Measurements from ENCODE around the gene TRDN. TPM values are rescaled to one million over a fixed set of nuclear protein-coding genes. Genes with fewer than 3 reads are reported as not detected.

The TRDN gene
- polyA plus RNA-seq, 1 donor from 2014 or later = not detected

GRCh38 chr6:123592426-123592825, 44.3 kb downstream of the TRDN start:
- Histone ChIP-seq H3K9ac (ENCODE audit: low read length) (no peak overlapping the region), H4K20me1 (ENCODE audit: insufficient read depth) (no peaks in the 10 kb centered on the region), H3K27ac (ENCODE audit: low read length) (peak overlapping the region; percentile 51), H3K36me3 (ENCODE audit: insufficient read depth, low read length) (no peaks in the 10 kb centered on the region), H3K9me2 (ENCODE audit: insufficient read depth, low read length) (no peaks in the 10 kb centered on the region), H3K9me3 (ENCODE audit: low read length) (no peaks in the 10 kb centered on the region), H3K4me3 (ENCODE audit: low read length) (peak overlapping the region; percentile 9), H2AFZ (ENCODE audit: low read depth, low read length) (no peak overlapping the region), H3K79me2 (replicated peaks; ENCODE audit: insufficient read depth, low read length) (no peaks in the 10 kb centered on the region), H3F3A (ENCODE audit: insufficient read depth, low read length, poor library complexity, severe bottlenecking) (no peaks in the 10 kb centered on the region), H3K27me3 (ENCODE audit: insufficient read depth, low read depth, low read length) (no peaks in the 10 kb centered on the region), H3K4me2 (ENCODE audit: low read length) (peak overlapping the region; percentile 29)
- TF ChIP-seq POLR2AphosphoS5 (IDR thresholded peaks at IDR 0.05) = peak; percentile 63
- TF ChIP-seq TAF1 (IDR thresholded peaks at IDR 0.05; ENCODE audit: low read depth) = no peak
- TF ChIP-seq EZH2 (IDR thresholded peaks at IDR 0.05; ENCODE audit: borderline replicate concordance, insufficient read depth, low read length, poor library complexity, severe bottlenecking) = no peak
- TF ChIP-seq EP300 (conservative IDR thresholded peaks at IDR 0.05; ENCODE audit: poor library complexity, severe bottlenecking) = peak; percentile 89
- TF ChIP-seq RAD21 (conservative IDR thresholded peaks at IDR 0.05) = no peak
- peak; percentile 95 for TF ChIP-seq REST (IDR thresholded peaks at IDR 0.05; ENCODE audit: borderline replicate concordance)
- no peak for TF ChIP-seq CTCF (IDR thresholded peaks at IDR 0.05; ENCODE audit: poor library complexity, severe bottlenecking)
- no peak for TF ChIP-seq MXI1 (conservative IDR thresholded peaks at IDR 0.05; ENCODE audit: poor library complexity, severe bottlenecking)

GRCh38 chr6:123589973-123590372, 46.8 kb downstream of the TRDN start:
- H3K9me2 ChIP-seq (ENCODE audit: insufficient read depth, low read length) = no peaks in the 10 kb centered on the region
- H2AFZ ChIP-seq (ENCODE audit: low read depth, low read length) = no peak overlapping the region
- H4K20me1 ChIP-seq (ENCODE audit: insufficient read depth) = no peaks in the 10 kb centered on the region
- H3K79me2 ChIP-seq (replicated peaks; ENCODE audit: insufficient read depth, low read length) = no peaks in the 10 kb centered on the region
- H3K4me2 ChIP-seq (ENCODE audit: low read length) = no peak overlapping the region
- H3K9ac ChIP-seq (ENCODE audit: low read length) = no peak overlapping the region
- H3K36me3 ChIP-seq (ENCODE audit: insufficient read depth, low read length) = no peaks in the 10 kb centered on the region
- H3K4me3 ChIP-seq (ENCODE audit: low read length) = no peak overlapping the region
- no peak overlapping the region for H3K27ac ChIP-seq (ENCODE audit: low read length)
- H3K27me3 ChIP-seq (ENCODE audit: insufficient read depth, low read depth, low read length) = no peaks in the 10 kb centered on the region
- no peaks in the 10 kb centered on the region for H3F3A ChIP-seq (ENCODE audit: insufficient read depth, low read length, poor library complexity, severe bottlenecking)
- TF ChIP-seq EZH2 (IDR thresholded peaks at IDR 0.05; ENCODE audit: borderline replicate concordance, insufficient read depth, low read length, poor library complexity, severe bottlenecking) (no peak), MXI1 (conservative IDR thresholded peaks at IDR 0.05; ENCODE audit: poor library complexity, severe bottlenecking) (no peak), TAF1 (IDR thresholded peaks at IDR 0.05; ENCODE audit: low read depth) (no peak), EP300 (conservative IDR thresholded peaks at IDR 0.05; ENCODE audit: poor library complexity, severe bottlenecking) (no peak), REST (IDR thresholded peaks at IDR 0.05; ENCODE audit: borderline replicate concordance) (no peak), SMC3 (conservative IDR thresholded peaks at IDR 0.05; ENCODE audit: poor library complexity) (no peak), POLR2AphosphoS5 (IDR thresholded peaks at IDR 0.05) (no peak), RAD21 (conservative IDR thresholded peaks at IDR 0.05) (no peak), CTCF (IDR thresholded peaks at IDR 0.05; ENCODE audit: poor library complexity, severe bottlenecking) (no peak)
- H3K9me3 ChIP-seq (ENCODE audit: low read length) = no peaks in the 10 kb centered on the region
